A549 (cell line): Measurements from ENCODE around the gene CDK17. TPM values are rescaled to one million over a fixed set of nuclear protein-coding genes. Genes with fewer than 3 reads are reported as not detected.

Source experiments
- ATAC-seq, 2 experiments: fragments of 200-7000 bp in 1 of 2; fragments of >200 bp in 1 of 2; cut with Nextera tagmentation in 1 of 2; cut with Tn5 transposase in 1 of 2; 3 replicates each; pipeline versions ENCODE4 v1.8.0 to v1.9.1; 2018 to 2020; ENCODE audit warnings: mild to moderate bottlenecking in 1 of 2, moderate library complexity in 1 of 2
- CTCF ChIA-PET: fragments of 300-600 bp; sonication (Branson Sonifier 250); formaldehyde crosslinking; extraction: SDS; loops from one replicate; lab custom pipeline; 2021; ENCODE audit warnings: antibody characterized with exemption, inconsistent platforms; lab: Yijun Ruan, JAX
- POLR2A ChIA-PET: fragments of 350-600 bp; formaldehyde crosslinking; extraction: SDS; loops from one replicate; lab custom pipeline; 2021; ENCODE audit warnings: antibody characterized with exemption, inconsistent platforms; lab: Yijun Ruan, JAX
- DNase-seq, 2 experiments: peaks; one replicate each; pipeline versions ENCODE4 v3.0.0 to v3.0.0-alpha.2; 2011 to 2016; ENCODE audit warnings: low read depth in 1 of 2, low spot score in 1 of 2
- FAIRE-seq: peaks from 2 replicates; lab custom pipeline; 2011; peaks lifted over from hg19 to GRCh38; lab: Jason Lieb, UNC
- H3K27ac ChIP-seq, 2 experiments: fragments of >200 bp; sonication (Bioruptor Twin); formaldehyde crosslinking; 3 replicates each; pipeline ENCODE4 v1.5.1; 2016 to 2017
- H3K4me1 ChIP-seq: fragments of >200 bp; sonication (Bioruptor Twin); formaldehyde crosslinking; 3 replicates; pipeline ENCODE4 v1.6.1; 2016
- H3K4me2 ChIP-seq: fragments of >200 bp; sonication (Bioruptor Twin); formaldehyde crosslinking; 3 replicates; pipeline ENCODE4 v1.6.1; 2016
- H3K4me3 ChIP-seq: fragments of >200 bp; sonication (Bioruptor Twin); formaldehyde crosslinking; 3 replicates; pipeline ENCODE4 v1.5.1; 2016
- H3K9me3 ChIP-seq: fragments of >200 bp; sonication (Bioruptor Twin); formaldehyde crosslinking; 3 replicates; pipeline ENCODE4 v1.6.1; 2016
- CBX8 ChIP-seq: fragments of 200-600 bp; sonication (generic); IDR thresholded peaks from 2 replicates; pipeline ENCODE4 v1.6.1; 2016
- EHF ChIP-seq: fragments of 250-450 bp; sonication (Bioruptor Pico); IDR thresholded peaks from 2 replicates; pipeline ENCODE4 v1.5.0; 2020; ENCODE audit warnings: mild to moderate bottlenecking
- ELK1 ChIP-seq: fragments of 150-350 bp; IDR thresholded peaks from 2 replicates; pipeline ENCODE4 v1.6.1; 2014; ENCODE audit warnings: low read depth, mild to moderate bottlenecking, low read length
- FOSB ChIP-seq: fragments of 250-450 bp; sonication (Bioruptor Pico); IDR thresholded peaks from 2 replicates; pipeline ENCODE4 v1.5.0; 2020; ENCODE audit warnings: mild to moderate bottlenecking, moderate library complexity
- FOSL2 ChIP-seq, 2 experiments: fragments of 450-650 bp in 1 of 2; fragments of >200 bp in 1 of 2; sonication (Bioruptor Twin) in 1 of 2; formaldehyde crosslinking; IDR thresholded peaks; 2 replicates each; pipeline versions ENCODE4 v1.5.0 to v1.6.1; 2016 to 2020; ENCODE audit warnings: mild to moderate bottlenecking in 1 of 2, moderate library complexity in 1 of 2
- HES2 ChIP-seq: fragments of >200 bp; sonication (Bioruptor Twin); formaldehyde crosslinking; IDR thresholded peaks from 2 replicates; pipeline ENCODE4 v1.6.1; 2016
- HEYL ChIP-seq: fragments of 250-450 bp; sonication (Bioruptor Pico); IDR thresholded peaks from 2 replicates; pipeline ENCODE4 v1.8.0; 2021; ENCODE audit warnings: mild to moderate bottlenecking, moderate library complexity
- HMGXB4 ChIP-seq: fragments of 250-450 bp; sonication (Bioruptor Pico); IDR thresholded peaks from 2 replicates; pipeline ENCODE4 v1.5.0; 2021; ENCODE audit warnings: mild to moderate bottlenecking, moderate library complexity, borderline replicate concordance
- HOXB13 ChIP-seq: fragments of 250-450 bp; sonication (Bioruptor Pico); IDR thresholded peaks from 2 replicates; pipeline ENCODE4 v1.5.0; 2020; ENCODE audit warnings: low read depth, mild to moderate bottlenecking, moderate library complexity
- HOXB5 ChIP-seq: fragments of 250-450 bp; sonication (Bioruptor Pico); IDR thresholded peaks from 2 replicates; pipeline ENCODE4 v1.5.0; 2020; ENCODE audit warnings: mild to moderate bottlenecking, moderate library complexity
- JUNB ChIP-seq: fragments of >200 bp; sonication (Bioruptor Twin); formaldehyde crosslinking; IDR thresholded peaks from 2 replicates; pipeline ENCODE4 v1.6.1; 2016
- KDM1A ChIP-seq: fragments of 200-600 bp; sonication (generic); IDR thresholded peaks from 2 replicates; pipeline ENCODE4 v1.6.1; 2016; ENCODE audit warnings: low read depth, mild to moderate bottlenecking
- MAFK ChIP-seq: fragments of 450-650 bp; IDR thresholded peaks from 2 replicates; pipeline ENCODE4 v1.6.1; 2014; ENCODE audit not compliant: partially characterized antibody
- MAZ ChIP-seq: fragments of 150-350 bp; IDR thresholded peaks from 2 replicates; pipeline ENCODE4 v1.6.1; 2014; ENCODE audit warnings: antibody characterized with exemption, low read depth, low read length, borderline replicate concordance
- MYC ChIP-seq: IDR thresholded peaks from 2 replicates; pipeline ENCODE4 v1.6.1; 2012; ENCODE audit warnings: mild to moderate bottlenecking, inconsistent platforms, low read length, improper control_type of control experiment, borderline replicate concordance
- NFE2L2 ChIP-seq: fragments of 150-350 bp; conservative IDR thresholded peaks from 2 replicates; pipeline ENCODE4 v1.6.1; 2014; ENCODE audit warnings: low read length
- PHF8 ChIP-seq: fragments of 200-600 bp; sonication (generic); IDR thresholded peaks from 2 replicates; pipeline ENCODE4 v1.6.1; 2016; ENCODE audit warnings: low read depth, mild to moderate bottlenecking, antibody characterized with exemption, moderate library complexity, borderline replicate concordance
- POLR2A ChIP-seq: IDR thresholded peaks from 2 replicates; pipeline ENCODE4 v1.6.1; 2012; ENCODE audit warnings: mild to moderate bottlenecking, low read length
- POLR2AphosphoS2 ChIP-seq: conservative IDR thresholded peaks from 2 replicates; pipeline ENCODE4 v1.6.1; 2012; ENCODE audit warnings: low read length, improper control_type of control experiment, inconsistent platforms
- RFX5 ChIP-seq: fragments of 450-650 bp; IDR thresholded peaks from 2 replicates; pipeline ENCODE4 v1.7.1; 2014; ENCODE audit warnings: antibody characterized with exemption, mild to moderate bottlenecking, moderate library complexity
- SREBF2 ChIP-seq: fragments of 450-650 bp; IDR thresholded peaks from 2 replicates; pipeline ENCODE4 v1.6.1; 2014; ENCODE audit warnings: mild to moderate bottlenecking, moderate library complexity
- TP53 ChIP-seq: fragments of 250-450 bp; sonication (Bioruptor Pico); IDR thresholded peaks from 2 replicates; pipeline ENCODE4 v1.5.0; 2021; ENCODE audit warnings: mild to moderate bottlenecking, moderate library complexity
- ZSCAN20 ChIP-seq: fragments of 250-450 bp; sonication (Bioruptor Pico); IDR thresholded peaks from 2 replicates; pipeline ENCODE4 v1.8.0; 2022; ENCODE audit warnings: mild to moderate bottlenecking, moderate library complexity
- WGBS: methylation state at CpG from one replicate; pipeline ENCODE4 v1.1.6; 2017; ENCODE audit errors: missing lambda C conversion rate; 5-methylcytosine and 5-hydroxymethylcytosine counted together
- polyA plus RNA-seq, 4 experiments: library from polyadenylated mRNA; depleted of rRNA in 3 of 4; stranded (reverse); fragments of >200 nt; fragmentation: RNase III in 1 of 4; extraction: RNeasy Plus Mini Kit Qiagen cat#74134 plus additional on column Dnase treatment in 1 of 4; gene quantifications; 2 replicates in 3 of 4; 3 replicates in 1 of 4; pipeline ENCODE4 v1.2.3, GENCODE V29; 2011 to 2017
- TF ChIP-seq, protein P1 (sequence below): fragments of >200 bp; sonication (Bioruptor Twin); formaldehyde crosslinking; IDR thresholded peaks from 3 replicates; pipeline ENCODE4 v1.6.1; 2016
- TF ChIP-seq, protein P2 (sequence below): fragments of 250-450 bp; sonication (Bioruptor Pico); IDR thresholded peaks from 2 replicates; pipeline ENCODE4 v1.5.0; 2020; ENCODE audit warnings: low read depth, mild to moderate bottlenecking, moderate library complexity

Gene CDK17
- polyA plus RNA-seq, 2 of the 4 experiments (the other 2 are of a cell fraction), result 11.4 to 43.5 TPM

DNA sequence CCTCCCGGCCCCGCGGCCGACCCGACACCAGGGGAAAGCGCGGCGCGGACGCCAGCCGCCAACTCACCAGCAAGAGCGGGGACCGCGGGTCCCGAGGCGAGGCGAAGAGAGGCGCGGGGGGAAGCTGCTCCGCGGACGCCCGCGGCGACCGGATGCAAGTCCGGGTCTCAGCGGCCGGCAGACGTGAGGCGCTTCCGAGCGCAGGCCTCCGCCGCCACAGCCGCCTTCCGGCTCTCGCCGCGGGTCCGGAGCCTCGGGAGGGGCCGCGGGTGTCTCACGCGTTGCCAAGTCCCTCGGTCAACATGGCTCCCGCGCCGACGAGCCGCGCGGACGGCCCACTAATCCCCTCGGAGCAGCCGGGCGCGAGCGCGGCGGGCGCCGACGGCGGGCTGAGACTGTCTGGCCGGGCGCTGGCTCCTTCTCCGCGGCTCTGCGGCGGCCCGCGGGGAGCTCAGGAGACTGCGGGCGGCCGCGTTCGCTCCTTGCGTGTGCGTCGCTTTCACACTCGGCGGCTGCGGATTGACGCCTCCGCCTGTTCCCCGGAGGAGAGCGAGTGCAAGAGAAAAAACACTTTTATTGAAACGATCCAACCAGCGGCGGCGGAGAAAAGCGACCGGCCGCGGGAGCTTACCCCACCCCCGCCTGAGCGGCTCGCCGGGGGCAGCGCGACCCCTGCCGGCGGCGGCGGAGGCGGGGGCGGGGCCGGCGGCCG, at the start of gene CDK17 (continued):
- TF ChIP-seq RFX5 (no peak), MAFK (no peak), FOSL2 (IDR thresholded peaks at IDR 0.05) (no peak), FOSL2 (CRISPR knock-in tag; IDR thresholded peaks at IDR 0.05) (no peak), HOXB13 (CRISPR knock-in tag) (no peak), MAZ (no peak), SREBF2 (no peak), NFE2L2 (no peak), FOSB (CRISPR knock-in tag) (no peak), HEYL (CRISPR knock-in tag) (0 out of 2 replicates have a peak, but pooled peaks have one; percentile 33), ZSCAN20 (CRISPR knock-in tag) (no peak), HOXB5 (CRISPR knock-in tag) (no peak)
- TF ChIP-seq, protein P1, sequence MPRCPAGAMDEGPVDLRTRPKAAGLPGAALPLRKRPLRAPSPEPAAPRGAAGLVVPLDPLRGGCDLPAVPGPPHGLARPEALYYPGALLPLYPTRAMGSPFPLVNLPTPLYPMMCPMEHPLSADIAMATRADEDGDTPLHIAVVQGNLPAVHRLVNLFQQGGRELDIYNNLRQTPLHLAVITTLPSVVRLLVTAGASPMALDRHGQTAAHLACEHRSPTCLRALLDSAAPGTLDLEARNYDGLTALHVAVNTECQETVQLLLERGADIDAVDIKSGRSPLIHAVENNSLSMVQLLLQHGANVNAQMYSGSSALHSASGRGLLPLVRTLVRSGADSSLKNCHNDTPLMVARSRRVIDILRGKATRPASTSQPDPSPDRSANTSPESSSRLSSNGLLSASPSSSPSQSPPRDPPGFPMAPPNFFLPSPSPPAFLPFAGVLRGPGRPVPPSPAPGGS, result peak; percentile 66; the same call in 1 of the 3 replicates

- Histone ChIP-seq H3K4me2 (no peak overlapping the region), H3K9me3 (no peaks in the 10 kb centered on the region), H3K27ac (no peak overlapping the region), H3K4me1 (0 out of 3 replicates have a peak, but pooled peaks cover 3% of the 10 kb centered on the region), H3K4me3 (no peak overlapping the region)
- 54% methylated on average over 3 of the region's 3 CpGs for WGBS
- no peak; a peak in 1 of 6 replicates for ATAC-seq
- no peak for DNase-seq
- CTCF ChIA-PET, result interaction anchor here (1.6 kb wide), 1 partner anchor 41 kb away, joined by 6 read pairs; the partner anchor contains the start of gene CFAP54
- no peak for TF ChIP-seq ELK1
- POLR2A ChIA-PET, result no interaction called here
- no peak for FAIRE-seq
Observed at GRCh38 chr12:96448300-96448699, 48.1 kb upstream of the CDK17 start.

DNA sequence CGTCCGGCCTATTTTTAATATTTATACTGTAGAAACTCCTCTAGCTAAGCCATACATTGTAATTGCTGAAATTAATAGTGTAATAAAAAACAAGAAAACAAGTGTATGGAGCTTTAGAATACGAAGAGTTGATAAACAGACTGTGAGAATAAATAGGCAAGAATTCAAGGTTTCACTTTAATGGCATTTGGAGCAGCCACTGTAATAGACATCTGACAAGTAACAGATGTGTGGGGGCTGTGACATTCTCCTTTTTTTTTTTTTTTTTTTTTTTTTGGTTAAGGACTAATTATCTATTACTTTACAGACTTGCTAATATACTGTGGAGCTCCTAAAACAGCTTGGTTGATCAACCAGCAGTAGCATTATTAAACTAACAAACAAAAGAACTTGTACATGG, 47.0 kb upstream of the CDK17 start:
- no peak for FAIRE-seq
- DNase-seq, result no peak
- no peak for TF ChIP-seq PHF8
- TF ChIP-seq, protein P1, result no peak
- no peak for TF ChIP-seq HMGXB4
- TF ChIP-seq CBX8, result no peak
- TF ChIP-seq POLR2AphosphoS2, result no peak
- no peak for TF ChIP-seq MYC
- TF ChIP-seq JUNB, result no peak
- no peak for TF ChIP-seq EHF
- no peak for TF ChIP-seq HES2
- TF ChIP-seq KDM1A, result no peak
- no peak for TF ChIP-seq POLR2A
- TF ChIP-seq, protein P2, sequence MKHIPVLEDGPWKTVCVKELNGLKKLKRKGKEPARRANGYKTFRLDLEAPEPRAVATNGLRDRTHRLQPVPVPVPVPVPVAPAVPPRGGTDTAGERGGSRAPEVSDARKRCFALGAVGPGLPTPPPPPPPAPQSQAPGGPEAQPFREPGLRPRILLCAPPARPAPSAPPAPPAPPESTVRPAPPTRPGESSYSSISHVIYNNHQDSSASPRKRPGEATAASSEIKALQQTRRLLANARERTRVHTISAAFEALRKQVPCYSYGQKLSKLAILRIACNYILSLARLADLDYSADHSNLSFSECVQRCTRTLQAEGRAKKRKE, result no peak
- no peak for TF ChIP-seq TP53 (CRISPR knock-in tag)
- ChIA-PET CTCF (interaction anchor here (0.9 to 2.1 kb wide), 5 partner anchors 8 to 93 kb away, joined by 3 to 7 read pairs (median 6); partner anchors contain the start of gene CFAP54), POLR2A (no interaction called here)
- Histone ChIP-seq H3K9me3 (no peaks in the 10 kb centered on the region), H3K4me2 (no peak overlapping the region), H3K27ac (no peak overlapping the region), H3K4me3 (no peak overlapping the region), H3K4me1 (0 out of 3 replicates have a peak, but pooled peaks cover 3% of the 10 kb centered on the region)
- no peak for ATAC-seq
- 84% methylated on average over 3 of the region's 3 CpGs for WGBS
